ENCODE data around the gene S100A11.

DNA sequence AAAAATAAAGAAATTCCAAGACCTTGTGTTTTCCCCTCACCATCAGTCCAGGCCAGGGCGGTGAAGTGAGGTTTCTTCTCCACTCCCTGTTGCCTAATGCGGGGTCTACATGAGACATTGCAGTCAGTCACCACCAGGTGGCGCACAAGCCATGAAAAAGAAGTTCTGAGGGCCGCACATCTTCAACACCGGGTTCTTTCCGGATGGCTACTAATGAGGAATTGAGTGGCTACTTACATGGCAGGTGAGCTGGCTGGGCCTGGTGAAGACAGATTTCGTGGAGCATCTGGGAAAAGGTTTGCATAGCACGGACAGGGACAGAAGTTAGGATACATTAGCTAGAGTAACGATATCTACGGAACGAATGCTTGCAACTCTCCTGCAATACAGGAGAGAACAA is 15.8 kb upstream of the S100A11 start:
- TF ChIP-seq, protein P1, sequence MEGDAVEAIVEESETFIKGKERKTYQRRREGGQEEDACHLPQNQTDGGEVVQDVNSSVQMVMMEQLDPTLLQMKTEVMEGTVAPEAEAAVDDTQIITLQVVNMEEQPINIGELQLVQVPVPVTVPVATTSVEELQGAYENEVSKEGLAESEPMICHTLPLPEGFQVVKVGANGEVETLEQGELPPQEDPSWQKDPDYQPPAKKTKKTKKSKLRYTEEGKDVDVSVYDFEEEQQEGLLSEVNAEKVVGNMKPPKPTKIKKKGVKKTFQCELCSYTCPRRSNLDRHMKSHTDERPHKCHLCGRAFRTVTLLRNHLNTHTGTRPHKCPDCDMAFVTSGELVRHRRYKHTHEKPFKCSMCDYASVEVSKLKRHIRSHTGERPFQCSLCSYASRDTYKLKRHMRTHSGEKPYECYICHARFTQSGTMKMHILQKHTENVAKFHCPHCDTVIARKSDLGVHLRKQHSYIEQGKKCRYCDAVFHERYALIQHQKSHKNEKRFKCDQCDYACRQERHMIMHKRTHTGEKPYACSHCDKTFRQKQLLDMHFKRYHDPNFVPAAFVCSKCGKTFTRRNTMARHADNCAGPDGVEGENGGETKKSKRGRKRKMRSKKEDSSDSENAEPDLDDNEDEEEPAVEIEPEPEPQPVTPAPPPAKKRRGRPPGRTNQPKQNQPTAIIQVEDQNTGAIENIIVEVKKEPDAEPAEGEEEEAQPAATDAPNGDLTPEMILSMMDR (IDR thresholded peaks at IDR 0.05): peak; percentile 92 to 94 (median 94)
- TF ChIP-seq POLR2A (IDR thresholded peaks at IDR 0.05): no peak

All from breast epithelium (tissue), 3 donors.